Smooth muscle cell (in vitro differentiated cells): ENCODE measurements around the gene FSTL4. TPM values are rescaled to one million over a fixed set of nuclear protein-coding genes. Genes with fewer than 3 reads are reported as not detected.

Experiments
- DNase-seq: peaks from one replicate; lab custom pipeline; 2025; ENCODE audit not compliant: unreplicated experiment; lab: John Stamatoyannopoulos, UW
- H2AFZ ChIP-seq: fragments of 200-600 bp; sonication (generic); 2 replicates; pipeline ENCODE4 v1.6.0; 2016; ENCODE audit warnings: antibody characterized with exemption, low read depth, mild to moderate bottlenecking
- H3F3A ChIP-seq: fragments of 200-600 bp; sonication (generic); 2 replicates; pipeline ENCODE4 v1.6.0; 2017; ENCODE audit warnings: antibody characterized with exemption, low read depth
- H3K27ac ChIP-seq: fragments of 200-600 bp; sonication (generic); 2 replicates; pipeline ENCODE4 v1.5.1; 2016; ENCODE audit warnings: low read depth, mild to moderate bottlenecking
- H3K27me3 ChIP-seq: fragments of 200-600 bp; sonication (generic); 2 replicates; pipeline ENCODE4 v1.6.1; 2016; ENCODE audit warnings: low read depth, mild to moderate bottlenecking
- H3K36me3 ChIP-seq: fragments of 200-600 bp; sonication (generic); 2 replicates; pipeline ENCODE4 v1.5.1; 2016; ENCODE audit warnings: low read depth
- H3K4me1 ChIP-seq: fragments of 200-600 bp; sonication (generic); 2 replicates; pipeline ENCODE4 v1.5.1; 2016; ENCODE audit warnings: low read depth
- H3K4me2 ChIP-seq: fragments of 200-600 bp; sonication (generic); 2 replicates; pipeline ENCODE4 v1.6.0; 2016; ENCODE audit warnings: mild to moderate bottlenecking
- H3K4me3 ChIP-seq: fragments of 200-600 bp; sonication (generic); 2 replicates; pipeline ENCODE4 v1.5.1; 2016; ENCODE audit warnings: mild to moderate bottlenecking
- H3K79me2 ChIP-seq: fragments of 200-600 bp; sonication (generic); 2 replicates; pipeline ENCODE4 v1.6.0; 2016; ENCODE audit warnings: low read depth, mild to moderate bottlenecking
- H3K9ac ChIP-seq: fragments of 200-600 bp; sonication (generic); 2 replicates; pipeline ENCODE4 v1.6.0; 2016; ENCODE audit warnings: low read depth
- H3K9me3 ChIP-seq: fragments of 200-600 bp; sonication (generic); replicated peaks from 2 replicates; pipeline ENCODE4 v1.5.1; 2016; ENCODE audit warnings: low read depth
- H4K20me1 ChIP-seq: fragments of 200-600 bp; sonication (generic); 2 replicates; pipeline ENCODE4 v1.6.0; 2016; ENCODE audit warnings: low read depth
- CTCF ChIP-seq: fragments of 200-600 bp; sonication (generic); IDR thresholded peaks from 2 replicates; pipeline ENCODE4 v1.5.1; 2017; ENCODE audit warnings: borderline replicate concordance, mild to moderate bottlenecking, antibody characterized with exemption; ENCODE audit not compliant: insufficient read depth, poor library complexity, severe bottlenecking
- WGBS: methylation state at CpG from one replicate; pipeline ENCODE4 v1.1.7; 2016; ENCODE audit warnings: low lambda C conversion rate; 5-methylcytosine and 5-hydroxymethylcytosine counted together
- polyA plus RNA-seq: library from polyadenylated mRNA; unstranded; fragments of >200 nt; fragmentation: Nextera tagmentation; extraction: Ambion mirVana; gene quantifications from 2 replicates; pipeline ENCODE4 v1.2.1, GENCODE V29; 2016
- total RNA-seq: library from RNA; depleted of rRNA; stranded (reverse); fragments of >200 nt; gene quantifications from 2 replicates; pipeline ENCODE4 v1.2.3, GENCODE V29; 2014

FSTL4 gene
- total and polyA plus RNA-seq, 2 experiments from 2014 or later = 0.49 TPM; not detected in 1

- no peak for DNase-seq
- Histone ChIP-seq H3K36me3 (no peaks in the 10 kb centered on the region), H3K79me2 (no peaks in the 10 kb centered on the region), H3K9ac (no peak overlapping the region), H3K4me1 (no peaks in the 10 kb centered on the region), H2AFZ (no peak overlapping the region), H3K4me3 (no peak overlapping the region), H4K20me1 (no peaks in the 10 kb centered on the region), H3K27me3 (peaks cover 4% of the 10 kb centered on the region), H3K4me2 (no peak overlapping the region), H3F3A (no peaks in the 10 kb centered on the region), H3K27ac (no peak overlapping the region), H3K9me3 (no peaks in the 10 kb centered on the region)
- no peak for TF ChIP-seq CTCF
- WGBS = 86% methylated on average over 7 of the region's 7 CpGs
Observed at GRCh38 chr5:133309984-133310621, 302.2 kb downstream of the FSTL4 start.

- no peak for DNase-seq
- no peak overlapping the region for H2AFZ ChIP-seq
- no peaks in the 10 kb centered on the region for H4K20me1 ChIP-seq
- WGBS = 87% methylated on average over 6 of the region's 6 CpGs
- TF ChIP-seq CTCF = no peak
- no peaks in the 10 kb centered on the region for H3K4me1 ChIP-seq
- no peaks in the 10 kb centered on the region for H3K36me3 ChIP-seq
- H3K27ac ChIP-seq = no peak overlapping the region
- no peak overlapping the region for H3K4me2 ChIP-seq
- no peaks in the 10 kb centered on the region for H3K9me3 ChIP-seq
- H3K9ac ChIP-seq = no peak overlapping the region
- peaks cover 4% of the 10 kb centered on the region for H3K27me3 ChIP-seq
- H3K4me3 ChIP-seq = no peak overlapping the region
- H3K79me2 ChIP-seq = no peaks in the 10 kb centered on the region
- no peaks in the 10 kb centered on the region for H3F3A ChIP-seq
Observed at GRCh38 chr5:133309166-133309795, 303.1 kb downstream of the FSTL4 start.

- no peak overlapping the region for H3K4me2 ChIP-seq
- no peaks in the 10 kb centered on the region for H3F3A ChIP-seq
- H3K79me2 ChIP-seq = no peaks in the 10 kb centered on the region
- H4K20me1 ChIP-seq = no peaks in the 10 kb centered on the region
- H3K4me3 ChIP-seq = no peak overlapping the region
- H3K27me3 ChIP-seq = peaks cover 4% of the 10 kb centered on the region
- no peaks in the 10 kb centered on the region for H3K9me3 ChIP-seq
- no peak overlapping the region for H3K9ac ChIP-seq
- DNase-seq = no peak
- H3K36me3 ChIP-seq = no peaks in the 10 kb centered on the region
- H3K4me1 ChIP-seq = no peaks in the 10 kb centered on the region
- H3K27ac ChIP-seq = no peak overlapping the region
- no peak for TF ChIP-seq CTCF
- no peak overlapping the region for H2AFZ ChIP-seq
- 95% methylated on average over 6 of the region's 6 CpGs for WGBS
Observed at GRCh38 chr5:133307275-133307674, 305.1 kb downstream of the FSTL4 start.
